GM23338 (cell line): Measurements from ENCODE around the gene KYNU.

Source experiments
- CREB1 ChIP-seq: fragments of 250-450 bp; sonication (Bioruptor Pico); IDR thresholded peaks from 2 replicates; pipeline ENCODE4 v1.5.0; 2020; ENCODE audit warnings: low read depth, mild to moderate bottlenecking, moderate library complexity
- CTCF ChIP-seq, 2 experiments: fragments of 200-600 bp in 1 of 2; sonication (generic) in 1 of 2; conservative IDR thresholded peaks; 2 replicates each; pipeline versions ENCODE4 v1.5.1 to v1.6.1; 2016 to 2017; ENCODE audit warnings: antibody characterized with exemption in 2 of 2, low read depth in 2 of 2, mild to moderate bottlenecking in 2 of 2, moderate library complexity in 1 of 2
- EZH2 ChIP-seq: fragments of 200-600 bp; sonication (generic); IDR thresholded peaks from one replicate; pipeline ENCODE4 v1.8.0; 2017; ENCODE audit warnings: antibody characterized with exemption, mild to moderate bottlenecking, low read depth; ENCODE audit not compliant: unreplicated experiment
- EZH2phosphoT487 ChIP-seq: fragments of 200-600 bp; sonication (generic); IDR thresholded peaks from one replicate; pipeline ENCODE4 v1.8.1; 2018; ENCODE audit warnings: antibody characterized with exemption; ENCODE audit not compliant: unreplicated experiment
- JUNB ChIP-seq: IDR thresholded peaks from one replicate; pipeline ENCODE4 v1.6.1; 2016; ENCODE audit warnings: antibody characterized with exemption; ENCODE audit not compliant: unreplicated experiment
- NANOG ChIP-seq: IDR thresholded peaks from 2 replicates; pipeline ENCODE4 v1.6.1; 2016; ENCODE audit warnings: antibody characterized with exemption, borderline replicate concordance
- POLR2AphosphoS5 ChIP-seq: IDR thresholded peaks from 2 replicates; pipeline ENCODE4 v1.6.1; 2016; ENCODE audit warnings: antibody characterized with exemption, low read depth
- ZNF114 ChIP-seq: fragments of 250-450 bp; sonication (Bioruptor Pico); IDR thresholded peaks from 2 replicates; pipeline ENCODE4 v1.5.0; 2020; ENCODE audit warnings: mild to moderate bottlenecking, moderate library complexity
- ZNF331 ChIP-seq: fragments of 250-450 bp; sonication (Bioruptor Pico); IDR thresholded peaks from 2 replicates; pipeline ENCODE4 v1.5.0; 2020; ENCODE audit warnings: low read depth, mild to moderate bottlenecking, moderate library complexity
- ZNF462 ChIP-seq: fragments of 250-450 bp; sonication (Bioruptor Pico); IDR thresholded peaks from 2 replicates; pipeline ENCODE4 v1.5.0; 2020; ENCODE audit warnings: mild to moderate bottlenecking, moderate library complexity
- TF ChIP-seq, protein P1 (sequence below): IDR thresholded peaks from one replicate; pipeline ENCODE4 v1.6.1; 2018; ENCODE audit warnings: antibody characterized with exemption; ENCODE audit not compliant: unreplicated experiment

DNA sequence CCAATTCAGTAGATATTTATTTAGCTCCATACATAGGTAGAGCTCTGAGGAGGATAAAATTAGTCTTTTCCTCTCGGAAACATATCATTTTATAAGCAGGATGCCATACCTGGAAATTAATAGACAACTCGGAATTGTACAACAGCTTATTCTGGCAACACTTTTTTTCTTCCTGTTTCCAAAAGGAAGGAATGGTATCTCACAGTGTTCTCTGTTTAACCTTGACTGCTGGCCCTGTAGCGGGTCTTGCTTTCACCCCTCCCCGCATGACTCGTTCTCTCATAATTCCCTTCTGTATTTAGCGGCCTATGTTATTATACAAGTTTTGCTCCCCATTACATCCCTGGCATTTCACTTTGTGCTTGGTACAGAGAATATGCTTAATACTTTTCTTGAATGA is 2.5 kb upstream of the KYNU start:
- no peak for TF ChIP-seq CTCF (conservative IDR thresholded peaks at IDR 0.05; ENCODE audit: low read depth in 2 of 2)
- TF ChIP-seq EZH2phosphoT487: no peak
- TF ChIP-seq ZNF114 (CRISPR knock-in tag): no peak
- TF ChIP-seq POLR2AphosphoS5: no peak
- no peak for TF ChIP-seq CREB1 (CRISPR knock-in tag)
- TF ChIP-seq EZH2: no peak
- TF ChIP-seq, protein P1, sequence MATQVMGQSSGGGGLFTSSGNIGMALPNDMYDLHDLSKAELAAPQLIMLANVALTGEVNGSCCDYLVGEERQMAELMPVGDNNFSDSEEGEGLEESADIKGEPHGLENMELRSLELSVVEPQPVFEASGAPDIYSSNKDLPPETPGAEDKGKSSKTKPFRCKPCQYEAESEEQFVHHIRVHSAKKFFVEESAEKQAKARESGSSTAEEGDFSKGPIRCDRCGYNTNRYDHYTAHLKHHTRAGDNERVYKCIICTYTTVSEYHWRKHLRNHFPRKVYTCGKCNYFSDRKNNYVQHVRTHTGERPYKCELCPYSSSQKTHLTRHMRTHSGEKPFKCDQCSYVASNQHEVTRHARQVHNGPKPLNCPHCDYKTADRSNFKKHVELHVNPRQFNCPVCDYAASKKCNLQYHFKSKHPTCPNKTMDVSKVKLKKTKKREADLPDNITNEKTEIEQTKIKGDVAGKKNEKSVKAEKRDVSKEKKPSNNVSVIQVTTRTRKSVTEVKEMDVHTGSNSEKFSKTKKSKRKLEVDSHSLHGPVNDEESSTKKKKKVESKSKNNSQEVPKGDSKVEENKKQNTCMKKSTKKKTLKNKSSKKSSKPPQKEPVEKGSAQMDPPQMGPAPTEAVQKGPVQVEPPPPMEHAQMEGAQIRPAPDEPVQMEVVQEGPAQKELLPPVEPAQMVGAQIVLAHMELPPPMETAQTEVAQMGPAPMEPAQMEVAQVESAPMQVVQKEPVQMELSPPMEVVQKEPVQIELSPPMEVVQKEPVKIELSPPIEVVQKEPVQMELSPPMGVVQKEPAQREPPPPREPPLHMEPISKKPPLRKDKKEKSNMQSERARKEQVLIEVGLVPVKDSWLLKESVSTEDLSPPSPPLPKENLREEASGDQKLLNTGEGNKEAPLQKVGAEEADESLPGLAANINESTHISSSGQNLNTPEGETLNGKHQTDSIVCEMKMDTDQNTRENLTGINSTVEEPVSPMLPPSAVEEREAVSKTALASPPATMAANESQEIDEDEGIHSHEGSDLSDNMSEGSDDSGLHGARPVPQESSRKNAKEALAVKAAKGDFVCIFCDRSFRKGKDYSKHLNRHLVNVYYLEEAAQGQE: no peak
- TF ChIP-seq ZNF462 (CRISPR knock-in tag): no peak
- no peak for TF ChIP-seq NANOG
- no peak for TF ChIP-seq JUNB
- TF ChIP-seq ZNF331 (CRISPR knock-in tag): no peak
